D721Med (cell line): ENCODE results near the gene GRIA3.
"Not testable (repeated sequence)": the region's sequence is repeated elsewhere in the genome, so short reads cannot be mapped to it uniquely, and the experiment has no call there.

Experiments used
- DNase-seq: peaks from one replicate; pipeline ENCODE4 v3.0.0; 2011; ENCODE audit warnings: low spot score; ENCODE audit not compliant: insufficient read length
- FAIRE-seq: peaks from 2 replicates; lab custom pipeline; 2011; peaks lifted over from hg19 to GRCh38; lab: Jason Lieb, UNC
- TF ChIP-seq, protein P1 (sequence below): IDR thresholded peaks from 2 replicates; pipeline ENCODE4 v1.5.1; 2012; ENCODE audit warnings: mild to moderate bottlenecking, control low read depth; ENCODE audit not compliant: insufficient read depth; ENCODE audit errors: missing control alignments

The GRIA3 gene

DNA sequence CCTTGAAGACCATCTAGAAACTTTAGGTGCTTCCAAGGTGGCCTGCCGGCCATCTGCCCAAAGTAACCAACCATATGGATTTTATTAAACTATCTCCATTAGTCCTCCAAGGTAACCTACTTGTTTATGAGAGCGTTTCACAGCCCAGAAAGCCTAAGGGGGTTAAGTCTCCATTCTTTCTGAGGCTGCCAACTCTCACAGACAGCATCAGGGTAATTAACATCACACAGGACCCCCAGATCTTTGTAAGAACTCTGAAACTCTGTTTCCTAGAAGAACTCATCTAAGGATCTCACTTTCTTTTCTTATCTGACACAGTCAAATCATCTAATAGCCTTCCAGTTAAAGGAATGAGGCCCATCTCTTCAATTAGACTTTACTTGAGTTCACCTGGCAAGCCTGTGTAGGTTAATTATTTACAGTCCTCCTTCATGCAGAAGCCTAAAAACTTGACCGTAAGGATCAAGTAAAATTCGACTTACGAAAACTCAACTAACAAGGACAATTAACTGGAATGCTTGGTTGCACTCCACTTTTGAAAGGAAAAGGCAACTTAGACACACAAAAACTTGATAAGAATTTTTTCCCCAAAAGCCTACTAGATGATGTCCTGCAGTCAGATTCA lies 252.5 kb downstream of the GRIA3 start:
- no peak for DNase-seq
- TF ChIP-seq, protein P1, sequence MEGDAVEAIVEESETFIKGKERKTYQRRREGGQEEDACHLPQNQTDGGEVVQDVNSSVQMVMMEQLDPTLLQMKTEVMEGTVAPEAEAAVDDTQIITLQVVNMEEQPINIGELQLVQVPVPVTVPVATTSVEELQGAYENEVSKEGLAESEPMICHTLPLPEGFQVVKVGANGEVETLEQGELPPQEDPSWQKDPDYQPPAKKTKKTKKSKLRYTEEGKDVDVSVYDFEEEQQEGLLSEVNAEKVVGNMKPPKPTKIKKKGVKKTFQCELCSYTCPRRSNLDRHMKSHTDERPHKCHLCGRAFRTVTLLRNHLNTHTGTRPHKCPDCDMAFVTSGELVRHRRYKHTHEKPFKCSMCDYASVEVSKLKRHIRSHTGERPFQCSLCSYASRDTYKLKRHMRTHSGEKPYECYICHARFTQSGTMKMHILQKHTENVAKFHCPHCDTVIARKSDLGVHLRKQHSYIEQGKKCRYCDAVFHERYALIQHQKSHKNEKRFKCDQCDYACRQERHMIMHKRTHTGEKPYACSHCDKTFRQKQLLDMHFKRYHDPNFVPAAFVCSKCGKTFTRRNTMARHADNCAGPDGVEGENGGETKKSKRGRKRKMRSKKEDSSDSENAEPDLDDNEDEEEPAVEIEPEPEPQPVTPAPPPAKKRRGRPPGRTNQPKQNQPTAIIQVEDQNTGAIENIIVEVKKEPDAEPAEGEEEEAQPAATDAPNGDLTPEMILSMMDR, result no peak
- no peak for FAIRE-seq

DNA sequence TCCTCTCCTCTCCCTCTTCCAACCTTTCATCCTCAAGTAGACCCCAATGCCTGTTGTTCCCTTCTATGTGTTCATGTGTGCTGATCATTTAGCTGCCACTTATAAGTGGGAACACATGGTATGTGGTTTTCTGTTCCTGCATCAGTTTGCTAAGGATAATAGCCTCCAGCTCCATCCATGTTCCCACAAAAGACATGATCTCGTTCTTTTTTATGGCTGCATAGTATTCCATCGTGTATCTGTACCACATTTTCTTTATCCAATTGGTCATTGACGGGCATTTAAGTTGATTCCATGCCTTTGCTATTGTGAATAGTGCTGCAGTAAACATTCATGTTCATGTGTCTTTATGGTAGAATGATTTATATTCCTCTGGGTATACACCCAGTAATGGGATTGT lies 255.8 kb downstream of the GRIA3 start:
- not testable (repeated sequence) for FAIRE-seq, DNase-seq

DNA sequence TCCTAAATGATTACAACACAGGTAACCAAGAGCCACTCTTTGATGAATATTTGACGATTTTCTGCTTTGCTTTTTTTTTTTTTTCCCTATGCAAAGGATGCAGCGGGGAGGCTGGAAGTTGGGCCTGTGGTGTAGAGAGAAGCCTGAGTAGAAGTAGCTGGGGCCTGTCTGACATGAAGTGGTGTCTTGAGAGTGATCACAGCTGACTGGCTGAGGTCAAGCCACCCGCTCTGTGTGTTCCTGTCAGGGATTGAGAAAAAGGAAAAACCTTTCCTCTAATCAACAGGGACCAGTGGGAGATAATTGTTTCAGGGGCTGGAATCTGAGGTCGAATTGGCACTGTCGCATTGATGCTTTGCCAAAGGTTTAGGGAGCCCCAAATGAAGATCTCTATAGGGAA lies 258.7 kb downstream of the GRIA3 start:
- FAIRE-seq, result no peak
- DNase-seq, result no peak
- TF ChIP-seq, protein P1, result no peak

DNA sequence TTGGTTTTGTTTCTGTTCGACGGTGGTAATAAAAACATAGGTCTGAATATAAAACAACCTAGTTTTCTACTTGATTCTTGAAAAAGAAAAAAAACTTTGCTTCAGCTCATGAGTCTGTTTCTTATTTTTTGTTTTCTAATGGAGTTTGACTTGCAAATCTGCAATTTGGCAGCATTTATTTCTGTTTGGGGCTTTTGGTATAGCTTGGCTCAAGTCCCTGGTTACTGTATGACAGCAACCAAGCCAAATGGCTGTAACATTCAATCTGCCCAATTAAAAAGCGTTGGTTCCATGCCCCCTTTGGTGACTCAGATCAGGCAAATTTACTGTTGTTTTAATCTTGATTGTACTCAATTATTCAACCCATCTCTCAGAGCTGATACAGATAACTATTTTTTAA lies 263.4 kb downstream of the GRIA3 start:
- no peak for FAIRE-seq
- DNase-seq, result no peak
- TF ChIP-seq, protein P1, result no peak

DNA sequence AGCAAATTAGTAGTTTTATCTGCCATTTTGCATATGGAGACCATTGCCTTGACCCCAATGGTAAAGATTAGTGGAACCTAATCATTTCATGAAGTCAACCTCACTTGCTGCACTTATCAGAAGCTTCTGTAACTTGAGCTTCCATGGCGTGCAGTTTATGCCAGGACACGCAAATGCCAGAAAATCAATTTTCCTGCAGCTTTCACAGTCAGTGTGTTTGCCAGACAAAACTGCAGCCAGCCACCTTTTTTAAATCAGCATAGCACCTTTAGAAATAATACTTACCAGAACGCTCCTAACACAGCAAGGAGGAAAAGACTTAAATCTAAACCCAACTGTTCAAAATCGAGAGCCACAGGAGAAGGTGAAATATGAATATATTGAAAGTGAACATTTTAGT lies 265.3 kb downstream of the GRIA3 start:
- TF ChIP-seq, protein P1, result no peak

DNA sequence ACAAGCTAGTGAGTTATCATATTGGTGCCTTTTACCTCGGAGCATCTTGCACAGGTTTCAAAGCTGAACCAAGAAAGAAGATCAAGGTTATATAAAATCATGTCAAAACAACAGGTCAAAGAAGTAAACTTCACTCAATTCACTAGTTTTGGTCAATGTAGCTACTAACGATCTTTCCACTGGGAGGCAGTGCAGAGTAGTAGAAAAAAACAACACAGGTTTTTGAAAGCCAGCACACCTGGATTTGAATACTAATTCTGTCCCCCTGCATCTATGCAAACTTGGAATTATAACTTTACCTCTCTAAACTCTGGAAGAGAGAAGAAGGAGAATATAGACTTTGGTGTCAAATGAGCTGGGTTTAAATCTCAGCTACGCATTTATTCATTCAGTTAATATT lies 266.1 kb downstream of the GRIA3 start:
- peak; percentile 70 for FAIRE-seq
- TF ChIP-seq, protein P1, result peak; percentile 26
- no peak for DNase-seq

More for the DNA sequence above, 265.3 kb downstream of the GRIA3 start:
- no peak for DNase-seq
- no peak for FAIRE-seq

DNA sequence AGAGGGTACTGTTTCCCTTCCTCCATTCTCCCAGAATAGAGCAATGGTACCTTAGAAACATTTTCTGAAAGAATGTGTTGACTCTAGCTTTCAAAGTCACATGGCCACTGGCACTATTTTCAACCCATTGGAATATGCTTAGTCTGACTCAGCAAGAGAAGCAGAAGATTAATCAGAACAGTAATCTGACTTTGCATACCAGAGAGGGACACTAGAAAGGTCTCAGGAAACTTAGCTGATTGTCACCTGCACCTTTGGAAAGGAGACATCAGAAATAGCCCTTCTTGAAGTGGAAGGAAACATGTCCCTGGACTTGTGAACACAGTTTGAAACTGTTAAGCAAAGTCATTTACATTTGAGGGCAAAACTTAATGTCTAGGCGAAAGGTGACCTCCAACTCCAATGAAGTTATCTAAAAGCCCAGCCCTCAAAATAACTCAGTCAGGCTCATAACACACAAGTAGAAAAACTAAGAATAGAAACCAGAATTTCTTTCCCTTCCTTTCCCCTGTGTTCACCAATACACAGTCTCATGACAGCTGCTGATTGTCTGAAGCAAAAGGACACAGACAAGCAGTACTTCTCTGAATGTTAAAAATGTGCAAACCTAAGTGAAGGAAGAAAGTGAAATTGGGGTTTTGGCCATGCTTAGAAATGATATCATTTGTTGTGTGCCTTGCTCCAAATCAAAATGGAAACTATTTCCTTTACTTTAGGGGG lies 270.8 kb downstream of the GRIA3 start:
- DNase-seq, result no peak
- no peak for FAIRE-seq
- TF ChIP-seq, protein P1, result no peak
